LoVo (cell line): Measurements from ENCODE around the gene CCDC91.
A peak's percentile ranks its signal among the peaks of the same experiment; 100 is the strongest.
"Not testable (repeated sequence)": the region's sequence is repeated elsewhere in the genome, so short reads cannot be mapped to it uniquely, and the experiment has no call there.

Experiments used
- DNase-seq: peaks from one replicate; pipeline ENCODE4 v3.0.0-alpha.2; 2016; ENCODE audit warnings: low spot score

Gene CCDC91

DNA sequence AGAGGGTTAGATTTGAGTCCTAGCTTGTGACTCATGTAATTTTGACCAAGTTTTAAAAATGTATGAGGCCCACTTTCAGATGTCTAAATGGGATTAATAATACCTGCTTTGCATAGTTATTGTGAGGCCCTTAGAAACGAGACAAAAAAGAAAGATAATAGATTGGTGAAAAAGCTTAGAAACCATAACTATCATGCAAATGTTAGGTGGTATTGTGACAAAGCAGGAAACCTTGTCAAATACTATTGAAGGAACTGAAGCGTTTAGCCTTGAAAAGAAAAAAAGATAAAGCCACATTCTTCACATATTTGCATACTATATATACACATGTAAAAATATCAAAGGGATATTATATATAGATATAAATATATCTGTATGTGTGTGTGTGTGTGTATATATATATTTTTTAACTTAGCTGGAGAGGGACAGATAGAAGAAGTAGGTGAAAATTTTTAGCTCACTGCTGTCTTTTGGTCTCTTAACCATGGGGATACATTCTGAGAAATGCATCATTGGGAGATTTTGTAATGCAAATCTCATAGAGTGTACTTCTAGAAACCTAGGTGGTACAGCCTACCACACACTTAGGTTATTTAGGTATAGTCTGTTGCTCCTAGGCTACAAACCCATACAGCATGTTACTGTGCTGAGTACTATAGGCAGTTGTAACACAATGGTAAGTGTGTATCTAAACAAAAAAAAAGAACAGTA is 270.3 kb downstream of the CCDC91 start:
- no peak for DNase-seq

DNA sequence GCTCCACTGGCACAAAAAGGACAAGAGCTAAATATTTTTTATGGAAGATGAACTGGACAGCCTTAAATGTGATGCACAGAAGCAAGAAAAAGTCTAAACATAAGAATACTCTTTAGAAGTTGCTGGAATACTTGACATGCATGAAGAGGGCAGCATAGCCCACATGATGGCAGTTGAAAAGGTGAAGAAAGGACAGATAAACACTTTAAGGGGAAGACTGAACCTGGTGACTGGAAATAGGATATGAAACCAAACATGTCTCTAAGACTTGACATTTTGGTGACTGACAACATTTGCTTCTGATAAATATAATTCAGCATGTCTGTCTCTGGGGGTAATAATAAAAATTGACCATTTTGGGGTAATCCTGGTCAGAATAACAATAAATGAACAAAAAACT is 273.1 kb downstream of the CCDC91 start:
- no peak for DNase-seq

DNA sequence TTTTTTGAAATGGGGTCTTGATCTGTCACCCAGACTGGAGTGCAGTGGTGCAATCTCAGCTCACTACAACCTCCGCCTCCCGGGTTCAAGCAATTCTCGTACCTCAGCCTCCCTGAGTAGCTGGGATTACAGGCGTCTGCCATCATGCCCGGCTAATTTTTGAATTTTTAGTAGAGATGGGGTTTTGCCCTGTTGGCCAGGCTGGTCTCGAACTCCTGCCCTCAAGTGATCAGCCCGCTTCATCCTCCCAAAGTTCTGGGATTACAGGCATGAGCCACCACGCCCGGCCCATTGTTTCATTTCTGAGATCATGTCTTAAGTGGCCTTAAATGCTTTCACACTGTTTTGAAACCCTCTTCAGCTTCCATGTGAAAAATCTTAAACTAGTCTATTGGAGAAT is 281.5 kb downstream of the CCDC91 start:
- DNase-seq = not testable (repeated sequence)

DNA sequence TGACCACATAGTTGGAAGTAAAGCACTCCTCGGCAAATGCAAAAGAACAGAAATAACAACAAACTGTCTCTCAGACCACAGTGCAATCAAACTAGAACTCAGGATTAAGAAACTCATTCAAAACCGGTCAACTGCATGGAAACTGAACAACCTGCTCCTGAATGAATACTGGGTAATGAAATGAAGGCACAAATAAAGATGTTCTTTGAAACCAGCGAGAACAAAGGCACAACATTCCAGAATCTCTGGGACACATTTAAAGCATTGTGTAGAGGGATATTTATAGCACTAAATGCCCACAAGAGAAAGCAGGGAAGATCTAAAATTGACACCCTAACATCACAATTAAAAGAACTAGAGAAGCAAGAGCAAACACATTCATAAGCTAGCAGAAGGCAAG is 285.9 kb downstream of the CCDC91 start:
- DNase-seq = not testable (repeated sequence)

DNA sequence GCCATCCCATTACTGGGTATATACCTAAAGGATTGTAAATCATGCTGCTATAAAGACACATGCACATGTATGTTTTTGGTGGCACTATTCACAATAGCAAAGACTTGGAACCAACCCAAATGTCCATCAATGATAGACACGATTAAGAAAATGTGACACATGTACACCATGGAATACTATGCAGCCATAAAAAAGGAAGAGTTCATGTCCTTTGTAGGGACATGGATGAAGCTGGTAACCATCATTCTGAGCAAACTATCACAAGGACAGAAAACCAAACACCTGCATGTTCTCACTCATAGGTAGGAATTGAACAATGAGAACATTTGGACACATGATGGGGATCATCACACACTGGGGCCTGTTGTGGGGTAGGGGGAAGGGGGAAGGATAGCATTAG is 288.8 kb downstream of the CCDC91 start:
- not testable (repeated sequence) for DNase-seq

DNA sequence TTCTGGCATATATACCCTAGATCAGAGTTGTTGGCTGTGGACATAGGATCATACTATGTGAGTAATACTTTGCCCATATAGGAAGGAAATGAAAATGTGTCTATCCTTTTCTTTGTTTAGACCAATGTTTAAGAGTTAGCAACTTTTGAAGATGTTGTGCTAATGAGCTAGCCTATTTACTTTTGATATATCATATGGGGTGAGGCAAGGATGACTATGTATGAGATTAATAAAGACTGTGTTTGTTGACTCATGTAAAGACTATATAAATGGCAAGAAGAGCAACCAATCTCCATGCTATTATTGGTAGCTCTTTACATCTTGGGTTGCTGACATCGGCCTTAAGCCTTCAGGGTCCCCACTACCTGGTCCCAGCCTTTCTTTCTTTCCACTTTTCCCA is 289.4 kb downstream of the CCDC91 start:
- DNase-seq = no peak

DNA sequence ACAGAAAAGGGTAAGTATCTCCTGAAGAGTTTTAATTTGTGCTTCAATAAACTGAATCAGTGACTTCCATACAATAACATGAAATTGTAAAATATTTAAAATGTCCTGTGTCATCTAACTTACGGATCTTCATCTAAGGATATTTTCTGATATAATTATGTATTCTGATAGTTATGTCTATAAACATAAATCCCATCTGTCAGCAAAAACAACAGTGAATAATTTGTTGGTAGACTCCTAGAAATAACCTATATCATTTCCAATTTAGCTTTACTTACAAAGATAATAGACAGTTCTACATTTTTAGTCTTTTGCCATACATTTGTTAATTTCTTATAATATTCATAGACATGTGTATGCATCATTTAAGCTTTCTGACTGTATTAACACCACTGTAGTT is 293.9 kb downstream of the CCDC91 start:
- no peak for DNase-seq

DNA sequence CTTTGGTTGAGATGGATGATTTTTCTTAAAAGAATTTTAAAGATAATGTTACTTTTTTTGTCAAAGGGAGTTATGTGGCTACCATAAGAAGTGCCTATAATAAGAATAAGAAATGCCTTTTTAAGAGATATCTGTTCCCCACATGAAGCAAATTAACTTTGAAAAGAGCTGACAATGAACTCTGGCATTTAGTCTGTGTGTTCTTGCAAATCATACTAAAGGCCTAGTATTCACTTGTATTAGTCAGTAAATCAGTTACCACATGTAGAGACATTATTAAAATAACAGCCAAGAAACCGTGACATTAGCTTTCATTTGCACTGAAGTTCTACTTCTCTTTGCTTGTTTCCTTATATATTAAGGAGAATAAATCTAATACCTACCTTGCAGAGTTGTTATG is 296.3 kb downstream of the CCDC91 start:
- DNase-seq = no peak

DNA sequence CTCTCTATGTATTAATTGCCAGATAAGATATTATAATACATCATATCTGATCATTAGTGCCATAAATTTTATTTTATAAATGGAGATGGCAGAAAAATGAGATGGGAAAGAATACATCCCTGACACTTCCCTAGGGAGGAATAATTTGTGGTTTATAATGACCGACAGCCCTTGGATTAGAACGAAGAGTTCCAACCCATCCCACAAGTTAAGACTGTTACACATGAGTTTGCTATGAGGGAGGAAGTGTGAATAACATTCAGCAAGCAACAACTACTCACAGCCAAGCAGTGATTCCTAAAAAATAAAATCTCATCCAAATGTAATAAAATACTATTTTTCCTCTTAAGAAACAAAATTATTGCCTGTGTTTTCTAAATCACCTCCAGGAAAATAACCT is 299.0 kb downstream of the CCDC91 start:
- no peak for DNase-seq

DNA sequence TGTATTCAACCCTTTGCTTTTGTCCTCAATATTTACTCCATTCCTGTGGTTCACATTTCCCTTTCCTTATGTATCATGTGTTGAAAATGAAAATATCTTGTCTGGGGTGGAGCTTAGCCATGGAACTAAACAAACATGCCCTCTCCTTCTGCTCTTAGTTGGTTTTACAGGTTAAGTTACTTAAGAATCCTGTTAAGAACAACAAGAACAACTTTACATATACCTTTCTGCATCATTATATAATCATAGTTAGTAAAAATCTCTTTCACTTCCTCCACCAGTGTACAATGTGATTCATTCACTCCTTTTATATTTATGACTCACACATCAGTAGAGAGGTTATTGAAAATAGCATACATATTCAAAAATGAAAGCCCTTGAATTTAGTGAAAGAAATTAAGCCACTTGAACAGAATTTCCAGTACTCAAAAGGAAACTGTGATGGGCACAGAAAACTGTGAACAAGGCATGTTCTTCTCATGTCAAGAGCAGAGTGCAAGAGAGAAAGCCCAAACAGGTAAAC is 307.7 kb downstream of the CCDC91 start:
- peak; percentile 49 for DNase-seq

DNA sequence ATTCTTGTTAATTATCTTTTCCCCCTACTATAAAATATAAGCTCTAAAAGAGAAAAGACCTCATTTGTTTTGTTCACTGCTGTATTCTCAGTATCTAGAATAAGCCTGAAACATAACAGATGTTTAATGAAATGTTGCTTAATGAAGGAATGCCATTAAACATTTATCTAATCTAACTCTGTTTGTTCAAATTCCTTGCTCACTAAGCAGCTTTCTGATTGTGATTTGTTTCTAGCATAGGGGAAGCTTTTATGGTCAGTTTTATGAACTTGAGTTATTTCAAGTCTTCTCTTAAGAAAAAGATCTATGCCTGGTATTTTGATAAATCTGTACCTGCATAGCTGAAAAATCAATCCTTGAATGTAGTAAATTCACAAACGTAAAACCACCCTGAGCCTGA is 308.6 kb downstream of the CCDC91 start:
- no peak for DNase-seq

DNA sequence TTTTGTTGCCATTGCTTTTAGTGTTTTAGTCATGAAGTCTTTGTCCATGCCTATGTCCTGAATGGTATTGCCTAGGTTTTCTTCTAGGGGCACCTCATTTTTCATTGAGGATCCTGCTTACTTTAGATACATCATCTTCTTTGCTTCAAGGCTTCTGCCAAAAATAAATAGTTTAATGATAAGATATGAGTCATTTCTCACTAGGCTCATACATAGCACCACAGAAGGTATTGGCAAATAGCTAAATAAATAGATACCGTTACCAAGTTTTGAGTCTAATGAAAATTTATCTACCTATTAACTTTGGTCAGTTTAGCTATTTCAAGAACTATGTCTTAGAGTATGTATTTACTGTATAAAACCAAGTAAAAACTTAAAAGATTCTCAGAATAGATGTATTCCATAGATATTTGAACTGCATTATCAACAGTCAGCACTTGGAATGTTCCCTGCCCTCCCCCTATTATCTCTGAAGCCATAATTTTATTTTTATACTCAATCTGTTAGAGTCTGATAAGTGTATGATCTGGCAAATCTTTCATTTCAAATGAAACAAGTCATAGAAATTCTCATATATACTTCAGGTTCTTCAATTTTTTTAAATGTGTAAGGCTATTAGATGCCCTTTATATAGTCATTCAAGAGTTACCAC is 310.2 kb downstream of the CCDC91 start:
- no peak for DNase-seq

DNA sequence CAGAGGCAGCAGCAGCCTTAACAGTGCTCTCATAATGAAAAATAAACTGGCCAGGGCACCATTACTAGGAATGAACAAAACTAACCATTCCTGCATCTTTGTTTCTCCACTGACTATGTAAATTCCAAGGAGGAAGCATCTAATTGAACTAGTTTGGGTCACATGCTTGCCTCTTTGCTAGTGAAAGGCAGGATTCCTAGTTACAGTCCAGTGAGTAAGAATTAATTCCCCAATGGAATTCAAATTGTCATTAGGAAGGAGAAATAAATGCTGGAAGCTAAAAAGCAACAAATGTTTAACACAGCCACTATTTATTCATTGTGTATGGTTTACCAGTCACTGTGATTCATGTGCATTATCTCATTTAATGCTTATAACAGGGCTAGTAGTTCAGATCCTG is 316.0 kb downstream of the CCDC91 start:
- no peak for DNase-seq

DNA sequence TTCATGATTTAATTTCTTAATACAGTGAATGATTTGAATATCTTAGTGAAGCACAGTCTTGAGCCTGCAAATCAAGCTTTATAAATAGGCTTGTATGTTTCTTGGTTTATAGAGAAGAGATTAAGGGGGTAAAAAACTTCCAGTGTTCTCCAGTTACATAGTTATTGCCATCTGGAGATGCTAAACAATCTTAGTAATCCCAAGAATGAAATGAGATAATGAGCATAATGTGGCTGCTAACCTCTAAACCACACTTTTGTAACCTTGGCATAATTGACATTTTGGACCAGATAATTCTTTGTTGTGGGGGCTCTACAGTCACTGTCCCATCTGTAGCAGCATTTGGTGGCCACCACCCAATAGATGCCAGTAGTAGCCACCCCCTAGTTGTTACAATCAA is 316.8 kb downstream of the CCDC91 start:
- DNase-seq = no peak

DNA sequence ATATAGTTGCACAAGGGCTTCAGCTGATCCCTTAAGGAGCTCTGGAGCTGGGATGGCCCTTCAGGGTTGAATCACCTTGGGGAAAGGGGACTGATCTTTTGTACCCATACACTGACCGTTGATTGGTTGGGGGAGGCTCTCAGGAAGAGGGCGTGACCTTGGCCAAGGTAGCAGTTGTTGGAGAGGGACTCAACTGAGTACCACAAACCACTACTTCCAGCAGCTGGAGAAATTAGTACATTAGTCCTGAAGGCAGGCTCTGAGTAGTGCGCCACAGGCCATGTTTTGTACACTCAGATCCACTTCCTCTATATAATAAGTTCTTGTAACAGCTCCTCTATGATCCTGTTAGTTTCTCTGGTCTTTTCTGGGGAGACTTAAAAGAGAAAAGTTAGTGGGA is 317.6 kb downstream of the CCDC91 start:
- DNase-seq = no peak

DNA sequence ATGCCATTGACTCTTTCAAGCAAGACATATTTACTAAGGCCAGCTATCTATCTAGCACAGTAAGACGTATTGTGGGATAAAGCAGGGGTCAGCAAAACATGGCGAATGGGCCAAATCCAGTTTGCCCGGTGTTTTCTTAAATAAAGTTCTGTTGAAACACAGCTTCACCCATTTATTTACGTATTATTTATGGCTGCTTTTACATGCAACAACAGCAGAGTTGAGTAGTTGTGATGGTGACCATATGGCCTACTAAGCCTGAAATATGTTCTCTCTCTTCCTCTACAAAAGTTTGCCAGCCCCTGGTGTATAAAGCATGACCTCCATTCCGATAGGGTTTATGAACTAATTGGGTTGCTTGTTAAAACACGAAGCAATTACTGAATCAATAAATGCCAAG is 322.1 kb downstream of the CCDC91 start:
- DNase-seq = no peak

DNA sequence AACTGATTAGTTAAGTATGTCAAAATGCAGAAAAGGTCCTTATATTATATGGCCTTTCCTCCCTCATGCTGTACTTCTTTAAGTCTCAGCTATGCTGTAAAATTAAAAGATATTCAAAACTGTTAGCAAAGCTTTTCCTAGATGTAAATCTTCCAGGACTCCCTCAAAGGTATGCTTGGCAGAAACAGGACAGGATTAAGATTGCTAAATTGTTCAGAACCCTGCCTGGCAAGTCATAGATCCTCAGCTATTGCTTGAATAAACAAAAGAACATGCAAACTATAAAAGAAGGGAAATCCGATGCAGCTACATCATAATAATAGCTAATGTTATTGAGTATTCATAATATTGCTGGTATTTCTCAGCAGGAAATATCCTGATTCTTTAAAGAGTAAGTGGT is 322.6 kb downstream of the CCDC91 start:
- DNase-seq = no peak

DNA sequence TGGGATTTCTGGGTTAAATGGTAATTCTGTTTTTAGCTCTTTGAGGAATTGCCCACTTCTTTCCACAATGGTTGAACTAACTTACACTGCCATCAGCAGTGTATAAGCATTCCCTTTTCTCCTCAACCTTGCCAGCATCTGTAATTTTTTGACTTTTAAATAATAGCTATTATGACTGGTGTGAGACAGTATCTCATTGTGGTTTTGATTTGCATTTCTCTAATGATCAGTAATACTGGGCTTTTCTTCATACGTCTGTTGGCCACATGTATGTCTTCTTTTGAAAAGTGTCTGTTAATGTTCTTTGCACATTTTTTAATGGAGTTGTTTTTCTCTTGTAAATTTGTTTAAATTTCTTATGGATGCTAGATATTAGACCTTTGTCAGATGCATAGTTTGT is 323.7 kb downstream of the CCDC91 start:
- DNase-seq = no peak

DNA sequence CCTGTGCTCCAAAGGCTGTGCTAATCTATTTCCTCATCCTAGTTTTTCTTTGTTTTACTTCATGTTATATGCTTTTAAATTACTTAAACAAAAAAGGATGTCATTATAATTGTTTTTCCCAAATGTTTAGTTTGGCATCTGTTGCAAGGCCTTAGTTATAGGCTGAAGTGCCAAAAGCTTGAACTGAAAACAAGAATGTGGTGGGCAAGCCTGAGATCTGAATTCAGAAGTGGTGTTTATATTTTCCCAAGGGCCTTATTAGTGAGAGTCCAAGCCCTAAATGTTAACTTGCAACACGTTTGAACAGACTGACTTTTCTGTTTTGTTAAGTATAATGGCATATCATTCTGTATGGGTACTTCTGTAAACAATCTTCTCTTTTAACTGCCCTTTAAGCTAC is 326.8 kb downstream of the CCDC91 start:
- DNase-seq = no peak

DNA sequence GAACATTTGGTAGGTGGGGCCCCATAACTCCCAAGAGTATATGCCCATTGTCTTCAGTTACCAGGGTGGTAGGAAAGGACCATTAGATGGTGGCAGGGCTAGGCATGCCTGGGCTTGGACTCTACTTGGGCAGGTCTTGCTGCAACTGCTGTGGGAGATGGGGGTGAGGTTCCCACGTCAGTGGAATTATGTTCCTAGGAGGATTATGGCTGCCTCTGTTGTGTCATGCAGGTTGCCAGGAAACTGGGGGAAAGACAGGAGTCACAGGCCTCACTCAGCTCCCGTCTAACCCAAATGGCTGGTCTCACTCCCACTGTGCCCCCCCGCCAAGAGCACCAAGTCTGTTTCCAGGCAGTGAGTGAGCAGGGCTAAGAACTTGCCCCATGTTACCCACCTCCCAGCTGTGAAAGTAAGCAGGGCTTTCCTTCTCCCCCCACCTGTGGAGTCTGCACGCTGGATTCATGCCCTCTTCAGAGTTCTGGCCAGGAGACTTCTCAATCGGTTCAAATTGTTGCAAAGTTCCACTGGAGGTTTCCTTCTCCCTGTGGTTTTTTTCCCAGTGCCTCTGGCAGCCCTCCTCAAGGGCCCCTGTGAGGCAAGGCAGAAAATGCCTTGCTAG is 337.5 kb downstream of the CCDC91 start:
- DNase-seq = no peak

DNA sequence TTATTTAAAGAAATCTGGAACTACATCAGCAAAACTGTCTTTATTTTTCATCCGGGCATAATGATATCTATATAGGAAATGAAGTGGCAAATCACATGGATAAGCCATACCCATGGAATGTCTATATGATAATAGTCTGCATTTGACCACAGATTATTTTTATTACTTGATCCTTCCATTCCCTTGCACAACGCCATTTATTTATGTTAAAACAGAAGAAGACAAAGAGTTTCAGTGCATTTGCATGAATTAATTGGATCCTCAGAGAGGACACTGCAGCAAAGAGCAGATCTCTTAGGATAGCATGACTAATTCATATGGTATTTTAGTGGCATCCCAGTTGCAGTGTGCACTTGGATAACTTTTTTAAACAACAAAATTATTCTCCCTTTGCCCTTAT is 345.0 kb downstream of the CCDC91 start:
- no peak for DNase-seq

DNA sequence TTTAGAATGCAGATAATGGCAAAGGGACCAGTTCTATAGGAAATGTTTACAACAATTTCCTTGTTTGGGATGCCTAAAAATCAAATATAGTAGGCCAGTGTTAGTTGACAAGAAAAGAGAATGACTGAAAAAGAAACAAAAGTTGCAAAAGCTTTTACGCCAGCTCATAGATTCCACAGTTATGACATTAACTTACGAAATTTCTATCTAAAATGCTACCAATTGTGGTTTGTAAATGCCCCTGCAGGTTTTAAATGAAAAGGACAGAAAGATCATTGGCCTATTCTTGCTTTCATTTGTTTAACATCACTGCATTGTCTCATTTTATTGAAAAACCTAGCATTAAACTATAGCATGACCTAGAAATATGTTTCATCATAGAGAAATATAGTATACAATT is 345.8 kb downstream of the CCDC91 start:
- no peak for DNase-seq

DNA sequence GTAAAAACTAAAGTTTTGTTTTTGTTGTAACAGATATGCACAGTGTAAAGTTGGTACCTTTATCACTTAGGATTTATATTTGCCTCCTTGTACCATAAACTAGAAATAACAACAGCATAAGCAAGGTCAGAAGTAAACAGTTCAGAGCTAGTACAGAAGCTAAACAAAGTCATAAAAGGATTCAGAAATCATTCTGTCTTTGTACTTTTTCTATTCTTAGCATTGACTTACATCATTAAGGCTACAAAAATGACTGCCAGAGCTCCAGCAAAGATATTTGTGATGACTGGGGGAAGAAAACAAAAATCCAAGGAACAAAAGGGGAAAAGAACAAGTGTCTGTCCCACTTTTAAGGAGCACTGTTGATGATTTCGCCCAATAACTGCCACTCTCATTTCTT is 347.2 kb downstream of the CCDC91 start:
- DNase-seq = no peak
